Ascending aorta (tissue), 2 donors: ENCODE measurements around the gene RTN4RL2. TPM values are rescaled to one million over a fixed set of nuclear protein-coding genes. Genes with fewer than 3 reads are reported as not detected.

Experiments used
- DNase-seq, 2 donors: peaks; one replicate each; pipeline ENCODE4 v3.0.0-alpha.2; 2019; ENCODE audit warnings: low spot score in 2 of 2
- H3K27ac ChIP-seq, 2 donors: fragments of 200-600 bp; sonication (generic); one replicate each; pipeline ENCODE4 v1.5.1; 2016 to 2017; ENCODE audit warnings: mild to moderate bottlenecking in 1 of 2
- H3K27me3 ChIP-seq: fragments of 200-600 bp; sonication (generic); one replicate; pipeline ENCODE4 v1.5.1; 2017
- H3K36me3 ChIP-seq, 2 donors: fragments of 200-600 bp; sonication (generic); one replicate each; pipeline ENCODE4 v1.5.1; 2016
- H3K4me1 ChIP-seq, 2 donors: fragments of 200-600 bp; sonication (generic); one replicate each; pipeline ENCODE4 v1.5.1; 2016 to 2017; ENCODE audit warnings: mild to moderate bottlenecking in 1 of 2
- H3K4me3 ChIP-seq, 2 donors: fragments of 200-600 bp; sonication (generic); one replicate each; pipeline ENCODE4 v1.5.1; 2016 to 2017; ENCODE audit warnings: mild to moderate bottlenecking in 1 of 2
- H3K9me3 ChIP-seq, 2 donors: fragments of 200-600 bp; sonication (generic); one replicate each; pipeline ENCODE4 v1.5.1; 2016
- CTCF ChIP-seq, 3 experiments: fragments of 200-600 bp in 2 of 3; fragments of 450-650 bp in 1 of 3; sonication (generic) in 2 of 3; IDR thresholded peaks; one replicate each; pipeline ENCODE4 v1.5.1; 2016 to 2019; ENCODE audit warnings: antibody characterized with exemption in 3 of 3, mild to moderate bottlenecking in 1 of 3, moderate library complexity in 1 of 3
- intact Hi-C: fragments of 100-400 bp; cut with DNase I; formaldehyde crosslinking; loops from one replicate; pipeline ENCODE4 v1.15.1; 2023
- total RNA-seq: library from RNA; depleted of rRNA; stranded (reverse); fragments of >200 nt; gene quantifications from one replicate; pipeline ENCODE4 v1.1.0, GENCODE V29; 2016

Gene RTN4RL2
- total RNA-seq, 1 donor from 2014 or later = 0.64 TPM

GRCh38 chr11:57460758-57461749 lies 726 bp downstream of the RTN4RL2 start:
- peaks cover 16 to 32% of the 10 kb centered on the region in 2 donors for H3K4me1 ChIP-seq
- H3K36me3 ChIP-seq = no peaks in the 10 kb centered on the region
- peak overlapping the region; percentile 53 to 55 for H3K4me3 ChIP-seq
- no peak for DNase-seq
- H3K27me3 ChIP-seq = peaks cover 28% of the 10 kb centered on the region
- H3K27ac ChIP-seq = no peak overlapping the region
- intact Hi-C loops = no loop called here
- no peaks in the 10 kb centered on the region for H3K9me3 ChIP-seq
- TF ChIP-seq CTCF (IDR thresholded peaks at IDR 0.05) = no peak

- H3K9me3 ChIP-seq = no peaks in the 10 kb centered on the region
- intact Hi-C loops = no loop called here
- no peak for DNase-seq
- H3K4me1 ChIP-seq = peaks cover 16 to 32% of the 10 kb centered on the region in 2 donors
- no peak for TF ChIP-seq CTCF (IDR thresholded peaks at IDR 0.05)
- H3K27ac ChIP-seq = no peak overlapping the region
- peaks cover 28% of the 10 kb centered on the region for H3K27me3 ChIP-seq
- H3K4me3 ChIP-seq = no peak overlapping the region
- H3K36me3 ChIP-seq = no peaks in the 10 kb centered on the region
Observed at GRCh38 chr11:57461841-57462489, 1.6 kb downstream of the RTN4RL2 start.

GRCh38 chr11:57462597-57462996 lies 2.3 kb downstream of the RTN4RL2 start:
- Histone ChIP-seq H3K27ac (no peak overlapping the region), H3K4me3 (no peak overlapping the region), H3K4me1 (peaks cover 16 to 27% of the 10 kb centered on the region in 2 donors), H3K27me3 (peaks cover 28% of the 10 kb centered on the region), H3K36me3 (no peaks in the 10 kb centered on the region), H3K9me3 (no peaks in the 10 kb centered on the region)
- no peak for DNase-seq
- no peak for TF ChIP-seq CTCF (IDR thresholded peaks at IDR 0.05)
- intact Hi-C loops = no loop called here

- H3K9me3 ChIP-seq = no peaks in the 10 kb centered on the region
- intact Hi-C loops = no loop called here
- no peaks in the 10 kb centered on the region for H3K36me3 ChIP-seq
- H3K27ac ChIP-seq = no peak overlapping the region
- DNase-seq = no peak
- TF ChIP-seq CTCF (IDR thresholded peaks at IDR 0.05) = no peak
- H3K4me3 ChIP-seq = no peak overlapping the region
- peaks cover 7 to 14% of the 10 kb centered on the region in 2 donors for H3K4me1 ChIP-seq
- peaks cover 20% of the 10 kb centered on the region for H3K27me3 ChIP-seq
Observed at GRCh38 chr11:57463671-57464538, 3.6 kb downstream of the RTN4RL2 start.

- Histone ChIP-seq H3K9me3 (no peaks in the 10 kb centered on the region), H3K27ac (no peak overlapping the region), H3K4me3 (no peak overlapping the region), H3K4me1 (peaks cover 6 to 7% of the 10 kb centered on the region in 2 donors), H3K27me3 (peaks cover 12% of the 10 kb centered on the region), H3K36me3 (no peaks in the 10 kb centered on the region)
- no peak for DNase-seq
- no peak for TF ChIP-seq CTCF (IDR thresholded peaks at IDR 0.05)
- intact Hi-C loops = no loop called here
Observed at GRCh38 chr11:57464539-57465181, 4.3 kb downstream of the RTN4RL2 start.
